ENCODE measurements around the gene MTX1.

DNA sequence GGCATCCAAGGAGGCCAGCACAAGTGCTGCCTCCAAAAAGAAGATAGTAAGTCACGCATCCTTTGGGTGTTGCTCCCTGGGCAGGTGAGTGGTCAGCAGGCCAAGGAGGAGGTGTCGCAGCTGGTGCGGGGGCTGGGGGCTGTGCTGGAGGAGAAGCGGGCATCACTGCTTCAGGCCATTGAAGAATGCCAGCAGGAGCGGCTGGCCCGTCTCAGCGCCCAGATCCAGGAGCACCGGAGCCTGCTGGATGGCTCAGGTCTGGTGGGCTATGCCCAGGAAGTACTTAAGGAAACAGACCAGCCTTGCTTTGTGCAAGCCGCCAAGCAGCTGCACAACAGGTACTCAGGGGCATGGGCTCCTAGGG, 30.6 kb upstream of the MTX1 start:
- TF ChIP-seq, protein P1, sequence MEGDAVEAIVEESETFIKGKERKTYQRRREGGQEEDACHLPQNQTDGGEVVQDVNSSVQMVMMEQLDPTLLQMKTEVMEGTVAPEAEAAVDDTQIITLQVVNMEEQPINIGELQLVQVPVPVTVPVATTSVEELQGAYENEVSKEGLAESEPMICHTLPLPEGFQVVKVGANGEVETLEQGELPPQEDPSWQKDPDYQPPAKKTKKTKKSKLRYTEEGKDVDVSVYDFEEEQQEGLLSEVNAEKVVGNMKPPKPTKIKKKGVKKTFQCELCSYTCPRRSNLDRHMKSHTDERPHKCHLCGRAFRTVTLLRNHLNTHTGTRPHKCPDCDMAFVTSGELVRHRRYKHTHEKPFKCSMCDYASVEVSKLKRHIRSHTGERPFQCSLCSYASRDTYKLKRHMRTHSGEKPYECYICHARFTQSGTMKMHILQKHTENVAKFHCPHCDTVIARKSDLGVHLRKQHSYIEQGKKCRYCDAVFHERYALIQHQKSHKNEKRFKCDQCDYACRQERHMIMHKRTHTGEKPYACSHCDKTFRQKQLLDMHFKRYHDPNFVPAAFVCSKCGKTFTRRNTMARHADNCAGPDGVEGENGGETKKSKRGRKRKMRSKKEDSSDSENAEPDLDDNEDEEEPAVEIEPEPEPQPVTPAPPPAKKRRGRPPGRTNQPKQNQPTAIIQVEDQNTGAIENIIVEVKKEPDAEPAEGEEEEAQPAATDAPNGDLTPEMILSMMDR (IDR thresholded peaks at IDR 0.05) = no peak
- no peak for TF ChIP-seq POLR2AphosphoS5 (IDR thresholded peaks at IDR 0.05)
